G401 (cell line): Measurements from ENCODE around the gene ESCO1. TPM values are rescaled to one million over a fixed set of nuclear protein-coding genes. Genes with fewer than 3 reads are reported as not detected.
"Not testable (repeated sequence)": the region's sequence is repeated elsewhere in the genome, so short reads cannot be mapped to it uniquely, and the experiment has no call there.

Source experiments
- DNase-seq: peaks from one replicate; pipeline ENCODE4 v3.0.0-alpha.2; 2015; ENCODE audit warnings: low spot score
- in situ Hi-C: cut with HindIII; loops from 2 replicates; pipeline ENCODE4 v1.10.0; 2016; ENCODE audit warnings: low sequenced_read_pairs, mixed read lengths
- total RNA-seq: library from RNA; depleted of rRNA; stranded (reverse); fragments of >200 nt; shearing (Covaris generic); gene quantifications from 2 replicates; pipeline ENCODE4 v1.2.3, GENCODE V29; 2014; rRNA removed

Gene ESCO1
- total RNA-seq: 21.6 and 27.9 TPM in 2 replicates

GRCh38 chr18:21600526-21601410 is at the start of gene ESCO1:
Gene ESCO1 (minus strand): TSS chr18:21600704. CDS start chr18:21574843, 25,861 bp downstream.
- DNase-seq: peak; percentile 93
- in situ Hi-C loops: no loop called here

- in situ Hi-C loops, DNase-seq: not testable (repeated sequence)
These were observed 39.9 kb upstream of the ESCO1 start for GRCh38 chr18:21640375-21640774.

GRCh38 chr18:21638822-21639221 is 38.3 kb upstream of the ESCO1 start:
- in situ Hi-C loops: no loop called here
- no peak for DNase-seq

GRCh38 chr18:21636769-21637168 is 36.3 kb upstream of the ESCO1 start:
- in situ Hi-C loops: no loop called here
- no peak for DNase-seq

- in situ Hi-C loops: no loop called here
- DNase-seq: no peak
These were observed 34.2 kb upstream of the ESCO1 start for GRCh38 chr18:21634588-21635199.

- DNase-seq: peak; percentile 9
- in situ Hi-C loops: no loop called here
These were observed 31.9 kb upstream of the ESCO1 start for GRCh38 chr18:21632393-21632792.

- DNase-seq: no peak
- in situ Hi-C loops: no loop called here
These were observed 28.8 kb upstream of the ESCO1 start for GRCh38 chr18:21629089-21629832.

- DNase-seq, in situ Hi-C loops: not testable (repeated sequence)
These were observed 21.1 kb upstream of the ESCO1 start for GRCh38 chr18:21621640-21622039.

GRCh38 chr18:21612125-21613039 is 11.9 kb upstream of the ESCO1 start, which contains the start of gene SNRPD1:
Gene SNRPD1 (plus strand): TSS chr18:21612314. CDS start chr18:21612430, 116 bp downstream.
- DNase-seq: peak; percentile 86
- in situ Hi-C loops: no loop called here

- DNase-seq, in situ Hi-C loops: not testable (repeated sequence)
These were observed 11.1 kb upstream of the ESCO1 start for GRCh38 chr18:21611401-21612124.

GRCh38 chr18:21605213-21605612 is 4.7 kb upstream of the ESCO1 start:
- in situ Hi-C loops: no loop called here
- no peak for DNase-seq

- in situ Hi-C loops: no loop called here
- DNase-seq: no peak
These were observed 4.2 kb upstream of the ESCO1 start for GRCh38 chr18:21604671-21605070.

- DNase-seq: no peak
- in situ Hi-C loops: no loop called here
These were observed 1.7 kb upstream of the ESCO1 start for GRCh38 chr18:21602299-21602587.

- in situ Hi-C loops: no loop called here
- DNase-seq: peak; percentile 52
These were observed 649 bp downstream of the ESCO1 start for GRCh38 chr18:21599585-21600525.

GRCh38 chr18:21598726-21599584 is 1.5 kb downstream of the ESCO1 start:
- in situ Hi-C loops: no loop called here
- no peak for DNase-seq

- in situ Hi-C loops: no loop called here
- no peak for DNase-seq
These were observed 2.9 kb downstream of the ESCO1 start for GRCh38 chr18:21597620-21598019.
